ENCODE results near the gene ANKRD29. TPM values are rescaled to one million over a fixed set of nuclear protein-coding genes. Genes with fewer than 3 reads are reported as not detected.

ANKRD29 gene
- total and polyA plus RNA-seq, 10 of the 15 experiments (the other 5 are each of a cell fraction or from before 2014, with no cell fraction given): 0.53 to 9.2 (median 1.6) TPM

DNA sequence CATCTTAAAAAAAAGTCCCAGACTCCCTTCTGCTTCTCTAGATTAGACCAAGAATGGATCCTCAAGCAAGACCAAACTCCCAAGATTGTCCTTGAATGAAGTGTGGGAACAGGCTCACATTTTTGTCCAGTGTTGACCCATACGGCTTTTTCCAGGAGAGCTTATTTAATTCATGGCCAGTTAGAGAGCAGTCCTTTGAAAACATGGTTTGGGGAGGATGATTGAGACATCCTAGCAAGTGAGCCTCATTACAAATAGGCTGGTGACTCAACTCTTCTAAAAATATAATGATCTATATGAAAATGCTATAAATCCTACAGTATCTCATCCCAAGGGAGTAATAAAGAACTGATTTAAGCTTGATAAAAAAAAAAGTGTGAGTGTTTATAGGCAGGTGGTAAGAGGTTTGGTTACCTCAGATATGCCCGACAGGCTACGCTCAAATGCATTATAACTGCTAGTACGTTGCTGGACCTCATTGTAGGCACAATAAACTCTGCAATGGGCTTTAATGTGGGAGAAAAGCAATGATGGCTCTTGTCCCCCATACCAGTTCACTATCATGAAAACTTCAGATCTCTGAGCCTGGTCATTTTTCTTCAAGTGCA lies 17.0 kb downstream of the ANKRD29 start (continued):
- TF ChIP-seq KDM1A (IDR thresholded peaks at IDR 0.05; ENCODE audit: borderline replicate concordance) (no peak), GATAD2B (conservative IDR thresholded peaks at IDR 0.05; ENCODE audit: low read depth) (no peak), GABPA (IDR thresholded peaks at IDR 0.05; ENCODE audit: low read depth) (no peak), NFYA (IDR thresholded peaks at IDR 0.05; ENCODE audit: borderline replicate concordance, low read depth, low read length) (no peak), YY1 (IDR thresholded peaks at IDR 0.05; ENCODE audit: low read depth, low read length) (no peak), STAT3 (IDR thresholded peaks at IDR 0.05; ENCODE audit: low read depth, low read length) (no peak), IRF4 (IDR thresholded peaks at IDR 0.05; ENCODE audit: low read depth, low read length) (no peak), NR2F1 (conservative IDR thresholded peaks at IDR 0.05) (no peak)
- TF ChIP-seq, protein P1, sequence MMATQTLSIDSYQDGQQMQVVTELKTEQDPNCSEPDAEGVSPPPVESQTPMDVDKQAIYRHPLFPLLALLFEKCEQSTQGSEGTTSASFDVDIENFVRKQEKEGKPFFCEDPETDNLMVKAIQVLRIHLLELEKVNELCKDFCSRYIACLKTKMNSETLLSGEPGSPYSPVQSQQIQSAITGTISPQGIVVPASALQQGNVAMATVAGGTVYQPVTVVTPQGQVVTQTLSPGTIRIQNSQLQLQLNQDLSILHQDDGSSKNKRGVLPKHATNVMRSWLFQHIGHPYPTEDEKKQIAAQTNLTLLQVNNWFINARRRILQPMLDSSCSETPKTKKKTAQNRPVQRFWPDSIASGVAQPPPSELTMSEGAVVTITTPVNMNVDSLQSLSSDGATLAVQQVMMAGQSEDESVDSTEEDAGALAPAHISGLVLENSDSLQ (IDR thresholded peaks at IDR 0.05): no peak

DNA sequence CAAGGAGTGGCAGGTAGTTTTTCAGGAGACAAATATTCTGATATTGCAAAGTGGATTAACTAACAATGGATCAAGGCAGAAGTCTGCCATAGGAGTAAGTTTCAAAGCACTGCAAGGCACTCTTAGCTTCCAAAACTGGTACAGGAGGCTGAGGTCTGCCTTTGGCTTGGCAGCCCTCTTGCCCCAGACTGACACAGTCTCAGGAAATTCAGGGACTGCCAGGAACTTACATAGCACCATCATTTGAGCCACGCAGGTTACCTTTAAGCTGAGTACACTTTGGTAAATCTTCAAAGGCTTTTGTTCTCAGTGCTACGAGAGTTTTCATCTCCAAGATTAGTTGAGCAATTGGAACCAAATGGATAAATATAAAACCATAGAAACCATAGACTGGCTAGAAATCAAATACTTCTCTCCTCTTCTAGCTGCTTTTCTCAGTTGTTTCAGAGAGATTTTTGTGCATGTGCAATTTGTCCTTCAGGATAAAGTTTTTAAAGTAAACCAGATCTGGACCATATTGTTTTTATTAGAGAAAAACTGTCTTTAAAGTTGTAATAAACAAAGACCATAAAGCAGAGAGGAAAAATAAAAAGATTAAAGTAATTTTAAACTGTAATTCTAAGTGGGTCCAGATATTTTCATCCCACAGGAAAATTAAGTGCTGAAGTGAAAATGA lies 18.8 kb downstream of the ANKRD29 start:
- ATAC-seq (no peak), DNase-seq (ENCODE audit: low read depth, low spot score) (no peak), FAIRE-seq (no peak)
- Histone ChIP-seq H2AFZ (ENCODE audit: control insufficient read depth, low read depth, low read length) (no peak overlapping the region), H3K27ac (ENCODE audit: control insufficient read depth, insufficient read depth) (no peak overlapping the region), H3K27me3 (replicated peaks in 1 of 2; ENCODE audit: control insufficient read depth in 2 of 2, insufficient read depth in 2 of 2, low read length in 1 of 2) (no peaks in the 10 kb centered on the region; a peak in 2 of 4 replicates), H3K4me3 (no peak overlapping the region), H3K9me3 (replicated peaks; ENCODE audit: control insufficient read depth, insufficient read depth, low read length) (peaks cover 5% of the 10 kb centered on the region; the same call in 2 of the 3 replicates), H3K79me2 (ENCODE audit: control insufficient read depth, insufficient read depth, low read length) (no peaks in the 10 kb centered on the region), H4K20me1 (ENCODE audit: control insufficient read depth, insufficient read depth) (no peaks in the 10 kb centered on the region), H3K9ac (ENCODE audit: control insufficient read depth, insufficient read depth, low read length) (no peak overlapping the region), H3K36me3 (ENCODE audit: control insufficient read depth in 2 of 2, insufficient read depth in 2 of 2, low read length in 1 of 2) (no peaks in the 10 kb centered on the region), H3K4me1 (ENCODE audit: control insufficient read depth, insufficient read depth, low read length) (no peaks in the 10 kb centered on the region), H3K4me2 (ENCODE audit: control insufficient read depth, insufficient read depth) (no peak overlapping the region)
- SMC1A ChIA-PET (ENCODE audit: uncharacterized antibody, unreplicated experiment): interaction anchor here (0.6 to 1.4 kb wide), 3 partner anchors 16 to 652 kb away, joined by 3 read pairs; no protein-coding TSS in a partner anchor
- 17% methylated on average over 2 of the region's 2 CpGs for WGBS (ENCODE audit: insufficient coverage, insufficient replicate concordance, low lambda C conversion rate, missing lambda C conversion rate)
- in situ Hi-C loops (cut with MboI) (no loop called here), intact Hi-C loops (cut with micrococcal nuclease; ENCODE audit: unreplicated experiment) (no loop called here)
- BruUV-seq (replicated peaks): no TSS peak
- POLR2A ChIA-PET: no interaction called here
- CTCF ChIA-PET: interaction anchor here (0.6 to 1.9 kb wide), 7 partner anchors 12 to 167 kb away, joined by 3 to 6 read pairs (median 3); no protein-coding TSS in a partner anchor
- RAD21 ChIA-PET (ENCODE audit: unreplicated experiment): interaction anchor here (1.6 kb wide), 1 partner anchor 60 kb away, joined by 4 read pairs; no protein-coding TSS in a partner anchor
- TF ChIP-seq IKZF1 (conservative IDR thresholded peaks at IDR 0.05) (no peak), TCF7 (IDR thresholded peaks at IDR 0.05; ENCODE audit: borderline replicate concordance) (no peak), TAF1 (IDR thresholded peaks at IDR 0.05; ENCODE audit: borderline replicate concordance, low read depth, low read length) (no peak), SREBF2 (IDR thresholded peaks at IDR 0.05; ENCODE audit: low read length) (no peak), PAX5 (IDR thresholded peaks at IDR 0.05; ENCODE audit: borderline replicate concordance, low read depth, low read length) (no peak), SIX5 (IDR thresholded peaks at IDR 0.05; ENCODE audit: low read depth, low read length, severe bottlenecking) (no peak)
- TF ChIP-seq, protein P2, sequence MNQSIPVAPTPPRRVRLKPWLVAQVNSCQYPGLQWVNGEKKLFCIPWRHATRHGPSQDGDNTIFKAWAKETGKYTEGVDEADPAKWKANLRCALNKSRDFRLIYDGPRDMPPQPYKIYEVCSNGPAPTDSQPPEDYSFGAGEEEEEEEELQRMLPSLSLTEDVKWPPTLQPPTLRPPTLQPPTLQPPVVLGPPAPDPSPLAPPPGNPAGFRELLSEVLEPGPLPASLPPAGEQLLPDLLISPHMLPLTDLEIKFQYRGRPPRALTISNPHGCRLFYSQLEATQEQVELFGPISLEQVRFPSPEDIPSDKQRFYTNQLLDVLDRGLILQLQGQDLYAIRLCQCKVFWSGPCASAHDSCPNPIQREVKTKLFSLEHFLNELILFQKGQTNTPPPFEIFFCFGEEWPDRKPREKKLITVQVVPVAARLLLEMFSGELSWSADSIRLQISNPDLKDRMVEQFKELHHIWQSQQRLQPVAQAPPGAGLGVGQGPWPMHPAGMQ (IDR thresholded peaks at IDR 0.05; ENCODE audit: borderline replicate concordance): no peak
- TF ChIP-seq, protein P3, sequence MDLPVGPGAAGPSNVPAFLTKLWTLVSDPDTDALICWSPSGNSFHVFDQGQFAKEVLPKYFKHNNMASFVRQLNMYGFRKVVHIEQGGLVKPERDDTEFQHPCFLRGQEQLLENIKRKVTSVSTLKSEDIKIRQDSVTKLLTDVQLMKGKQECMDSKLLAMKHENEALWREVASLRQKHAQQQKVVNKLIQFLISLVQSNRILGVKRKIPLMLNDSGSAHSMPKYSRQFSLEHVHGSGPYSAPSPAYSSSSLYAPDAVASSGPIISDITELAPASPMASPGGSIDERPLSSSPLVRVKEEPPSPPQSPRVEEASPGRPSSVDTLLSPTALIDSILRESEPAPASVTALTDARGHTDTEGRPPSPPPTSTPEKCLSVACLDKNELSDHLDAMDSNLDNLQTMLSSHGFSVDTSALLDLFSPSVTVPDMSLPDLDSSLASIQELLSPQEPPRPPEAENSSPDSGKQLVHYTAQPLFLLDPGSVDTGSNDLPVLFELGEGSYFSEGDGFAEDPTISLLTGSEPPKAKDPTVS (IDR thresholded peaks at IDR 0.05; ENCODE audit: low read depth, low read length): no peak
- TF ChIP-seq, protein P4, sequence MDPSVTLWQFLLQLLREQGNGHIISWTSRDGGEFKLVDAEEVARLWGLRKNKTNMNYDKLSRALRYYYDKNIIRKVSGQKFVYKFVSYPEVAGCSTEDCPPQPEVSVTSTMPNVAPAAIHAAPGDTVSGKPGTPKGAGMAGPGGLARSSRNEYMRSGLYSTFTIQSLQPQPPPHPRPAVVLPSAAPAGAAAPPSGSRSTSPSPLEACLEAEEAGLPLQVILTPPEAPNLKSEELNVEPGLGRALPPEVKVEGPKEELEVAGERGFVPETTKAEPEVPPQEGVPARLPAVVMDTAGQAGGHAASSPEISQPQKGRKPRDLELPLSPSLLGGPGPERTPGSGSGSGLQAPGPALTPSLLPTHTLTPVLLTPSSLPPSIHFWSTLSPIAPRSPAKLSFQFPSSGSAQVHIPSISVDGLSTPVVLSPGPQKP (IDR thresholded peaks at IDR 0.05; ENCODE audit: low read depth, low read length): no peak
